Subcutaneous adipose tissue (tissue), 4 donors: Measurements from ENCODE around the gene PIP5K1C. TPM values are rescaled to one million over a fixed set of nuclear protein-coding genes. Genes with fewer than 3 reads are reported as not detected.

Experiments
- total RNA-seq, 4 donors: library from RNA; depleted of rRNA; stranded (reverse); fragments of >200 nt; gene quantifications; one replicate each; pipeline ENCODE4 v1.1.0, GENCODE V29; 2016
- TF ChIP-seq, protein P1 (sequence below): fragments of 450-650 bp; IDR thresholded peaks from one replicate; pipeline ENCODE4 v1.5.1; 2016; ENCODE audit warnings: low read depth, mild to moderate bottlenecking, control low read depth, antibody characterized with exemption, moderate library complexity

The PIP5K1C gene
- total RNA-seq, 4 donors from 2014 or later: 10.1 to 25.4 (median 13.7) TPM

- TF ChIP-seq, protein P1, sequence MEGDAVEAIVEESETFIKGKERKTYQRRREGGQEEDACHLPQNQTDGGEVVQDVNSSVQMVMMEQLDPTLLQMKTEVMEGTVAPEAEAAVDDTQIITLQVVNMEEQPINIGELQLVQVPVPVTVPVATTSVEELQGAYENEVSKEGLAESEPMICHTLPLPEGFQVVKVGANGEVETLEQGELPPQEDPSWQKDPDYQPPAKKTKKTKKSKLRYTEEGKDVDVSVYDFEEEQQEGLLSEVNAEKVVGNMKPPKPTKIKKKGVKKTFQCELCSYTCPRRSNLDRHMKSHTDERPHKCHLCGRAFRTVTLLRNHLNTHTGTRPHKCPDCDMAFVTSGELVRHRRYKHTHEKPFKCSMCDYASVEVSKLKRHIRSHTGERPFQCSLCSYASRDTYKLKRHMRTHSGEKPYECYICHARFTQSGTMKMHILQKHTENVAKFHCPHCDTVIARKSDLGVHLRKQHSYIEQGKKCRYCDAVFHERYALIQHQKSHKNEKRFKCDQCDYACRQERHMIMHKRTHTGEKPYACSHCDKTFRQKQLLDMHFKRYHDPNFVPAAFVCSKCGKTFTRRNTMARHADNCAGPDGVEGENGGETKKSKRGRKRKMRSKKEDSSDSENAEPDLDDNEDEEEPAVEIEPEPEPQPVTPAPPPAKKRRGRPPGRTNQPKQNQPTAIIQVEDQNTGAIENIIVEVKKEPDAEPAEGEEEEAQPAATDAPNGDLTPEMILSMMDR: no peak
Measured at GRCh38 chr19:3693025-3693925, 7.0 kb downstream of the PIP5K1C start.

DNA sequence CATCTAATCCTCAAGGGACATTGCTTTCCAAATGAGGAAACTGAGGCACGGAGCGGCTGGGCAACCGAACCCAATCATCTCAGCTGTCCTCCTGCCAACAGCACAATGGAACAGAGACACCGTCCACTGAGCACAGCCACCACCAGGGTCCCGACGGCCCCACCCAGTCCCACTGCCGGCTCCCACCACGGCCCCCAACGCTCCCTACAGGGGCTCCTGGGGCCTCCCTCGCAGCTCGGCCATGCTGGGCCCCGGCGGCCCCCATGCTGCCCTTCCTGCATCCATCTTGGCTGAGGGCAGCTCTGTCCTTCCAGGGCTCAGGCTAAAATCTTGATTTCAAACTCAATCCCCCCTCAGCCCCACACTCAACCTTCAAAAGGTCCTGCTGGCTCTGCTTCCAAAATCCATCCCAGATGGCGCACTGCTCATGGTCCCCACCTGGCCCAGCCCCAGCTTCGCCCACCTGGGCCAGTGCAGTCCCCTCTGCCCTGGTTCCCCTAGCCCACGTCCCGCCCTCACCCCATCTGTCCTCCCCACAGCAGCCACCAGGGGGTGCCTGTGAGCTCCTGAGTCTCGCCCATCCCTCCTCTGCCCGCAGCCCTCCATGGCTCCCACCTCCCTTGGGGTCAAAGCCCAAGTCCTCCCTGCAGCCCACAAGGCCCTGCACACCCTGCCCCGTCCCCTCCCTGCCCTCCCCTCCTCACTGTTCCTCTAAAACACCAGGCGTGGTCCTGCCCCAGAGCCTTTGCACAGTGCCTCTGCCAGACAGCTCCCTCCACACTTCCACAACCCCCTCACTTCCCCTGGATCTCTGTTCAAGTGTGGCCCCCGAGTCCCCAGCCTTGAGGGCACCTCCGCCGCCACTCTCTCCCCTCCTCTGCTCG is 7.9 kb downstream of the PIP5K1C start:
- TF ChIP-seq, protein P1: no peak

- TF ChIP-seq, protein P1: no peak
Measured at GRCh38 chr19:3691726-3692125, 8.5 kb downstream of the PIP5K1C start.

- TF ChIP-seq, protein P1: no peak
Measured at GRCh38 chr19:3691372-3691716, 8.9 kb downstream of the PIP5K1C start.

DNA sequence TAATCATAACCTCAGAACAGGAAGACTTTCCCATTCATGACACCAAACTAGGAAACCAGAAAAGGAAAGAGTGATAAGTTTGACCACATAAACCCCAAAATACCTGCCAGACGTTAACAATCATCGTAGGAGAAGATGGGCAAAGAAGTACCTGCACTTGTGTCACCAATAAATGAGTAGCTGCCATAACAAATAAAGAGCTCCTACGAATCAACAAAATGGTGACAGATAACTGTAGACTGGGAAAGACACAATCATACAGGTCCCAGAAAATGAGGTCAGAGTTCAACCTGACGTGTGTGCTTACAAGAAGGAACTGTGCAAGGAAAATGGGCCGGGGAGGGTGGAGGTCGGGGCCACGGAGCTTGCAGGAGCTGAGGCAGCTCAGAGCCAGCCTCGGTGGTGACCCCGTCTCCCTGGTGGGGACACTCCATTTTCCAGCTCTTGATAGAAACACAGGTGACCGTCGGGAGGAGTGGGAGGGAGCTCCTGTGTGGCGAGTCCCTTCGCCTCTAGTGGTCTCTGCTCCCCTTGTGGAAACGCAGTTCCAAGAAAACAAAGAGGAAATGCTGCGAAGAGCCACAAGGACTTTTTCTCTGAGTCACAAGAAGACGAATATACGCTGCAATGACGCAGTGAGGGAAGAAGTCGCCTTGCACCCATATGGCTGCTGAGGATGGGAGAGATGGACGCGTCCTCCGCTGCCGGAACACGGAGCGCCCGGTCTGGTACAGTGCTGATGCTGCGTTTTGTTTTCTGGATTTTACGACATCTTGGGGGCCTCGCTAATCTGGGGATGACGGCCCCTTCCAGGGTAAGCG is 9.5 kb downstream of the PIP5K1C start:
- TF ChIP-seq, protein P1: no peak

DNA sequence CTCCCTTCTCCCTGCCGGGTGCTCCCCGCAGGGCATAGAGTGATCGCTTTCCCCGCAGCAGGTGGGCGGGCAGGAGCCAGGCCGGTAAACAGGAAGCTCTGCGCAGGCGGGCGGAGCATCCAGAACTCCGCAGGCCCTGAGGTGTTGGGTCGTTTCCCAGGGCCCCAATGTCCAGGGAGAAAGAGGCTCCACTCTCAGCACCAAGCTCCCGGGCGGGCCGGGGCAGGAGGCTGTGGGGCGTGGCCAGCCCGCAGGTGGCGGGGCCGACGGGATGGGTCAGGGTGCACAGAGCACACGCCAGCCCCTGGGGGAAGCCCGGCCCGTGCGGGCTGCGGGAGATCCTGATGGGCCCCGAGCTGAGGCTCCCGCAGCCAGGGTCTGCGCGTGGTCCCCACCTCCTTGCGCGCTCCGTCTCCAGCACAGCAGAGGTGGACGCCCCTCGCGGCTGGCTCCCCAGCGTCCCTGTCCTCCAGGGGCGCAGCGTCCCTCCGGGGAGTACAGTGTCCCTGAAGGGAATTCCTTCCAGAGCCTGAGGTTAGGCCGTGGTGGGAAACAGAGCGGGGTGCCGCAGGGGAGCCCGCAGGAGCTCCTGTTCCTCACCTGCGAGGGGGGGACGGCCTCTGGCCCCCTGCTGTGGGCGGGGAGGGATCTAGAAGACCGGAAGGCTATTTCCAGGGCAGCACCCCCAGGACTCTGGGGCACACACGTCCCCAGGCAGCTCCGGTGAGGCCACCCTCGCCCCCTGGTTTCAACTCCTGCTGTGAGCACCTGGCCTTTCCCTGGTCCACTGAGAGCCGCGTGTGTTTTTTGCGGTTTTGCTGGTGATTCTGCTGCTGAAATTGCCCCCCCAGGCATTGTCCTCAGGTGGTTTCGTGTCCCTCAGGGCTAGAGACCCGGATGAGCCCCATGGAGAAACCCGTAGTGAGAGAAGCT is 12.2 kb downstream of the PIP5K1C start:
- TF ChIP-seq, protein P1: no peak
